GM23248 (cell line): ENCODE measurements around the gene PDE3B. TPM values are rescaled to one million over a fixed set of nuclear protein-coding genes. Genes with fewer than 3 reads are reported as not detected.
A peak's percentile ranks its signal among the peaks of the same experiment; 100 is the strongest.

ENCODE experiments used
- DNase-seq: peaks from one replicate; pipeline ENCODE4 v3.0.0-alpha.2; 2015
- H2AFZ ChIP-seq: fragments of 200-600 bp; sonication (generic); 2 replicates; pipeline ENCODE4 v1.6.1; 2016; ENCODE audit warnings: antibody characterized with exemption
- H3F3A ChIP-seq: fragments of 200-600 bp; sonication (generic); 2 replicates; pipeline ENCODE4 v1.6.1; 2016; ENCODE audit warnings: mild to moderate bottlenecking, antibody characterized with exemption, mixed run types; ENCODE audit not compliant: insufficient read depth
- H3K27ac ChIP-seq: fragments of 200-600 bp; sonication (generic); 2 replicates; pipeline ENCODE4 v1.5.1; 2016; ENCODE audit warnings: mild to moderate bottlenecking
- H3K27me3 ChIP-seq: fragments of 200-600 bp; sonication (generic); replicated peaks from 2 replicates; pipeline ENCODE4 v1.6.1; 2016; ENCODE audit warnings: mild to moderate bottlenecking; ENCODE audit not compliant: insufficient read depth
- H3K36me3 ChIP-seq: fragments of 200-600 bp; sonication (generic); 2 replicates; pipeline ENCODE4 v1.6.1; 2016; ENCODE audit warnings: low read depth, mild to moderate bottlenecking
- H3K4me1 ChIP-seq: fragments of 200-600 bp; sonication (generic); 2 replicates; pipeline ENCODE4 v1.6.1; 2016; ENCODE audit warnings: mild to moderate bottlenecking; ENCODE audit not compliant: insufficient read depth
- H3K4me2 ChIP-seq: fragments of 200-600 bp; sonication (generic); one replicate; pipeline ENCODE4 v1.6.1; 2016; ENCODE audit warnings: mild to moderate bottlenecking; ENCODE audit not compliant: unreplicated experiment
- H3K4me3 ChIP-seq: fragments of 200-600 bp; sonication (generic); 2 replicates; pipeline ENCODE4 v1.5.1; 2016; ENCODE audit warnings: mild to moderate bottlenecking
- H3K79me2 ChIP-seq: fragments of 200-600 bp; sonication (generic); 2 replicates; pipeline ENCODE4 v1.6.1; 2016; ENCODE audit warnings: mild to moderate bottlenecking; ENCODE audit not compliant: insufficient read depth
- H3K9ac ChIP-seq: fragments of 200-600 bp; sonication (generic); 2 replicates; pipeline ENCODE4 v1.6.1; 2016; ENCODE audit warnings: mild to moderate bottlenecking
- H3K9me2 ChIP-seq: fragments of 200-600 bp; sonication (generic); 2 replicates; pipeline ENCODE4 v1.6.1; 2016; ENCODE audit warnings: mixed run types, mild to moderate bottlenecking, moderate library complexity; ENCODE audit not compliant: insufficient read depth
- H3K9me3 ChIP-seq: fragments of 200-600 bp; sonication (generic); one replicate; pipeline ENCODE4 v1.6.1; 2017; ENCODE audit warnings: low read depth
- H4K20me1 ChIP-seq: fragments of 200-600 bp; sonication (generic); 2 replicates; pipeline ENCODE4 v1.6.0; 2016; ENCODE audit not compliant: insufficient read depth
- EZH2 ChIP-seq: fragments of 200-600 bp; sonication (generic); IDR thresholded peaks from 2 replicates; pipeline ENCODE4 v1.6.1; 2018; ENCODE audit warnings: antibody characterized with exemption, mild to moderate bottlenecking; ENCODE audit not compliant: insufficient read depth, poor library complexity, severe bottlenecking
- EZH2phosphoT487 ChIP-seq: fragments of 200-600 bp; sonication (generic); IDR thresholded peaks from 2 replicates; pipeline ENCODE4 v1.6.1; 2018; ENCODE audit warnings: antibody characterized with exemption, moderate library complexity, mild to moderate bottlenecking, low read depth; ENCODE audit not compliant: insufficient read depth
- WGBS, 2 experiments: methylation state at CpG; one replicate each; pipeline ENCODE4 v1.1.6; 2015 to 2017; ENCODE audit warnings: low lambda C conversion rate in 2 of 2, low coverage in 1 of 2; ENCODE audit errors: missing lambda C conversion rate in 2 of 2; 5-methylcytosine and 5-hydroxymethylcytosine counted together
- in situ Hi-C: fragments of 300-500 bp; cut with MboI; formaldehyde crosslinking; loops from 2 replicates; pipeline ENCODE4 v1.15.0; 2020
- polyA plus RNA-seq: library from polyadenylated mRNA; unstranded; fragments of >200 nt; fragmentation: Nextera tagmentation; extraction: Ambion mirVana; gene quantifications from 2 replicates; pipeline ENCODE4 v1.2.1, GENCODE V29; 2016
- total RNA-seq: library from RNA; depleted of rRNA; stranded (reverse); fragments of >200 nt; shearing (Covaris generic); gene quantifications from 2 replicates; pipeline ENCODE4 v1.2.3, GENCODE V29; 2014

Gene PDE3B
- total and polyA plus RNA-seq, 2 experiments from 2014 or later = not detected

GRCh38 chr11:14904745-14905103 is 261.1 kb downstream of the PDE3B start:
- peak overlapping the region; percentile 78 for H3K4me2 ChIP-seq
- no peak overlapping the region for H3K27ac ChIP-seq
- TF ChIP-seq EZH2 = no peak
- no peaks in the 10 kb centered on the region for H3K79me2 ChIP-seq
- H3K9ac ChIP-seq = peak overlapping the region; percentile 45
- H3K4me3 ChIP-seq = peak overlapping the region; percentile 67
- peaks cover 4% of the 10 kb centered on the region; the same call in 1 of the 2 replicates for H3K27me3 ChIP-seq
- H3K36me3 ChIP-seq = no peaks in the 10 kb centered on the region
- H3K9me2 ChIP-seq = no peaks in the 10 kb centered on the region
- H3F3A ChIP-seq = peaks cover 8% of the 10 kb centered on the region
- peak; percentile 74 for DNase-seq
- peak overlapping the region; percentile 86 for H2AFZ ChIP-seq
- no peaks in the 10 kb centered on the region for H4K20me1 ChIP-seq
- H3K4me1 ChIP-seq = no peaks in the 10 kb centered on the region; the same call in 1 of the 2 replicates
- 3 to 4% methylated on average over 19 to 26 of the region's 26 CpGs for WGBS, 2 experiments
- in situ Hi-C loops = loop anchor here (25.0 kb wide), 1 partner anchor 367 kb away; no protein-coding TSS in a partner anchor
- H3K9me3 ChIP-seq = no peaks in the 10 kb centered on the region

DNA sequence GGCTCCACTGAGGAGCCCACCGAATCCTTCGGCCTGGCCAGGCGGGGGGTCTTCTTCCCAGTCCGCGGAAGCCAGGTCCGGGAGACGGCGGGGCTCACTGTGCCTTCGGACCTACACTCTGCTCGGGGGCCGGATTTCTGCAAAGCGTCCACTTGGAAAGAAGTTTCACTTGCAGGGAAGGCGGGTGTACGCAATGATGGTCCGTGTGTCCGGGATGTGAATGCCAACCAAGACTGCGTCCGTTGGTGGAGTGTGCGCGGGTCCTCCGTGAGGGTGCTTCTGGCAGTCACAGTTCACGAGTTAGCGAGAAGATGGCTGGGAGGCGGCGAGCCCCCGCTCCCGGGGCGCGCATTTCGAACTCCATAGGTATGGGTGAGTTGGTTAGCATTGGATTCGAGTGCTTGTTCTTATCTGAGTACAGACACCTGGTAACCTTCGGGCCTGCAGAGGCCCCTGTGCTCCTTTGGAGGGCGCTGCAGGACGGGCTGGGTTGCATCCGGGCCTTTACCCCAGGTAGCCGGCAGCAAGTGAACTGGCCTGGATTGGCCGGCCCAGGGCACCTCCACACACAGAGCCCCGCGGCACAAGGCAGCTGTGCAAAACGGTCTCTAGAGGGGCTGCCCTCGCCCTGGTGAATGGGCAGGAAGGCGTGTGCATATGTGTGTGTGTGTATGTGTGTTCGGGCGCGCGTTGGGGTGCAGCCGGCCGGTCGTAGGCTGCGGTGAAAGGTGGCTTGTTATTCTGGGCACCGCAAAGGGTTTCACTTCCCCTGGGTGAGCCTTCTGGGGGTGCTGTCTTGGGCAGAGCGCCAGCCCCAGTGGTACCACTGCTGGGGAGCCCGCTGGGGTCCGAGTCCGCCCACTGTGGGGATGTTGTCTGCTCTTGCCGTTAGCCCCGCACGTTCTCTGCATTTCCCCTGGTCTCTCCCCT is 261.8 kb downstream of the PDE3B start:
- Histone ChIP-seq H3K4me1 (no peaks in the 10 kb centered on the region; the same call in 1 of the 2 replicates), H3K27me3 (peaks cover 6% of the 10 kb centered on the region; the same call in 1 of the 2 replicates), H3K9ac (peak overlapping the region; percentile 45; the same call in 1 of the 2 replicates), H4K20me1 (no peaks in the 10 kb centered on the region), H3K4me3 (peak overlapping the region; percentile 67), H3K9me2 (no peaks in the 10 kb centered on the region), H2AFZ (peak overlapping the region; percentile 86), H3K36me3 (no peaks in the 10 kb centered on the region), H3K79me2 (no peaks in the 10 kb centered on the region), H3K27ac (no peak overlapping the region), H3F3A (peaks cover 8% of the 10 kb centered on the region), H3K4me2 (peak overlapping the region; percentile 78), H3K9me3 (no peaks in the 10 kb centered on the region)
- DNase-seq = peak; percentile 47
- no peak for TF ChIP-seq EZH2phosphoT487
- TF ChIP-seq EZH2 = no peak
- in situ Hi-C loops = loop anchor here (25.0 kb wide), 1 partner anchor 368 kb away; no protein-coding TSS in a partner anchor
- WGBS, 2 experiments = 22% methylated on average over 57 to 58 of the region's 58 CpGs

DNA sequence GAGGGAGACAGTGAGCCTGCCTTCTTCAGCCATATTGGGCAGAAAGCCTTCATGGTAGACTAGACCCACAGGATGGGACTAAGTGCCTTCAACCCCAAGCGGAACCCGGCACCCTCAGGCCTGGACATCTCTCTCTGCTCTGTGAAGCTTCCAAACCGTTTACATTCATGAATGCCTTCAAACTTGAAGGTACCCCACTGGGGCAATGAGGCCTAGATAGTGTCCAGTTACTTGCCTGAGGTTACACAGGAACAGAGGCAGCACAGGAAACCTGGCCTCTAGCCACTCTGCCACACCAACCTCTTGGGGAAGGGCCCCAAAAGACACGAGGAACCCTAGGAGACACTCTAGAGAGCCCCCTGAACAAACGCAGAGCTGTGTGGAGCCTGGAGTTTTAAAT is 263.0 kb downstream of the PDE3B start:
- H3K9me3 ChIP-seq = no peaks in the 10 kb centered on the region
- H3K79me2 ChIP-seq = no peaks in the 10 kb centered on the region
- WGBS, 2 experiments = 52 to 54% methylated on average over 5 of the region's 5 CpGs
- in situ Hi-C loops = loop anchor here (25.0 kb wide), 1 partner anchor 369 kb away; no protein-coding TSS in a partner anchor
- H3K27me3 ChIP-seq = peaks cover 9% of the 10 kb centered on the region
- no peak overlapping the region for H3K4me2 ChIP-seq
- H3K27ac ChIP-seq = no peak overlapping the region
- H3K9ac ChIP-seq = no peak overlapping the region
- no peak overlapping the region for H3K4me3 ChIP-seq
- no peaks in the 10 kb centered on the region for H3K36me3 ChIP-seq
- H3F3A ChIP-seq = peaks cover 8% of the 10 kb centered on the region
- H3K9me2 ChIP-seq = no peaks in the 10 kb centered on the region
- no peak for DNase-seq
- no peaks in the 10 kb centered on the region; the same call in 1 of the 2 replicates for H3K4me1 ChIP-seq
- H4K20me1 ChIP-seq = no peaks in the 10 kb centered on the region
- TF ChIP-seq EZH2 = no peak
- TF ChIP-seq EZH2phosphoT487 = no peak
- H2AFZ ChIP-seq = no peak overlapping the region

DNA sequence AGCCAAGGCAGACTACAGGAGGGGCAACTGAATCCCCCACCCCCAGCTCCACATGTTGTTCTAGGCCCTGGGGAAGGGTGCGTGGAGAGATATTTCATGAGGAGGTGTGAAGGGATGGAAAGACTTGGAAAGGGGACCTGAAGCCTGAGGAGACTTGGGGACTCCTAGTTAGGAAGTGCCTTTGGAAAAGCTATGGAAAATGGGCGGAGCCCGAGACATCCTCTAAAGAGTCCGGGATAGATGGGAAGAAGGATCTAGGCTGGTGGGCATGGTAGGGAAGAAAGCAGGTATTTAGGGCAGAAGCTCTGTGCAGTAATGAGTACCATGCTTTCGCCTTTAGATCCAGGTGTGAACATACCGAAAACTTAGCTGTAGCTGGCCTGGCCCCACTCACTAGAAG is 263.4 kb downstream of the PDE3B start:
- H3K4me3 ChIP-seq = no peak overlapping the region
- no peaks in the 10 kb centered on the region; the same call in 1 of the 2 replicates for H3K4me1 ChIP-seq
- H3K27me3 ChIP-seq = peaks cover 13% of the 10 kb centered on the region
- no peaks in the 10 kb centered on the region for H3K9me2 ChIP-seq
- WGBS, 2 experiments = 93 to 96% methylated on average over 6 of the region's 6 CpGs
- in situ Hi-C loops = loop anchor here (25.0 kb wide), 1 partner anchor 370 kb away; no protein-coding TSS in a partner anchor
- H3K79me2 ChIP-seq = no peaks in the 10 kb centered on the region
- H2AFZ ChIP-seq = no peak overlapping the region
- H4K20me1 ChIP-seq = no peaks in the 10 kb centered on the region
- H3K9ac ChIP-seq = no peak overlapping the region
- H3K27ac ChIP-seq = no peak overlapping the region
- TF ChIP-seq EZH2 (no peak), EZH2phosphoT487 (no peak)
- H3F3A ChIP-seq = peaks cover 8% of the 10 kb centered on the region
- DNase-seq = no peak
- no peaks in the 10 kb centered on the region for H3K9me3 ChIP-seq
- H3K4me2 ChIP-seq = no peak overlapping the region
- no peaks in the 10 kb centered on the region for H3K36me3 ChIP-seq
